Breast epithelium (tissue), 4 donors: ENCODE measurements around the gene GCKR. TPM values are rescaled to one million over a fixed set of nuclear protein-coding genes. Genes with fewer than 3 reads are reported as not detected.
"Not testable (repeated sequence)": the region's sequence is repeated elsewhere in the genome, so short reads cannot be mapped to it uniquely, and the experiment has no call there.

Source experiments
- DNase-seq, 2 donors: peaks; one replicate each; pipeline ENCODE4 v3.0.0-alpha.2; 2019; ENCODE audit warnings: low spot score in 2 of 2
- H3K27ac ChIP-seq, 2 donors: fragments of 200-600 bp; sonication (generic) in 1 of 2; one replicate each; pipeline ENCODE4 v1.5.1; 2016 to 2019; ENCODE audit warnings: mild to moderate bottlenecking in 1 of 2
- H3K27me3 ChIP-seq, 2 donors: fragments of 200-600 bp; sonication (generic) in 1 of 2; one replicate each; pipeline versions ENCODE4 v1.5.1 to v1.6.0; 2017 to 2019; ENCODE audit warnings: control low read depth in 1 of 2, mild to moderate bottlenecking in 1 of 2
- H3K36me3 ChIP-seq: fragments of 200-600 bp; one replicate; pipeline ENCODE4 v1.5.1; 2019
- H3K4me1 ChIP-seq, 2 donors: fragments of 200-600 bp; sonication (generic); one replicate each; pipeline ENCODE4 v1.5.1; 2016 to 2019; ENCODE audit warnings: control low read depth in 1 of 2
- H3K4me3 ChIP-seq, 3 donors: fragments of 200-600 bp; sonication (generic); 1 replicate in 2 of 3; 2 replicates in 1 of 3; pipeline ENCODE4 v1.5.1; 2016 to 2019; ENCODE audit warnings: mild to moderate bottlenecking in 3 of 3, moderate library complexity in 2 of 3
- H3K9me3 ChIP-seq, 2 donors: fragments of 200-600 bp; sonication (generic) in 1 of 2; one replicate each; pipeline ENCODE4 v1.5.1; 2016 to 2019; ENCODE audit warnings: control low read depth in 1 of 2
- CTCF ChIP-seq, 3 donors: fragments of 450-650 bp; IDR thresholded peaks; one replicate each; pipeline ENCODE4 v1.5.1; 2016 to 2017; ENCODE audit warnings: antibody characterized with exemption in 3 of 3, mild to moderate bottlenecking in 3 of 3, moderate library complexity in 3 of 3
- POLR2A ChIP-seq: fragments of 450-650 bp; IDR thresholded peaks from one replicate; pipeline ENCODE4 v1.6.1; 2016; ENCODE audit warnings: antibody characterized with exemption, mild to moderate bottlenecking, moderate library complexity
- POLR2AphosphoS5 ChIP-seq, 3 donors: sonication (generic); formaldehyde crosslinking; IDR thresholded peaks; one replicate each; pipeline ENCODE4 v1.6.1; 2017; ENCODE audit warnings: antibody characterized with exemption in 3 of 3
- intact Hi-C: fragments of 100-400 bp; cut with DNase I; formaldehyde crosslinking; loops from one replicate; pipeline ENCODE4 v1.15.1; 2023; ENCODE audit warnings: low total_unique reads
- total RNA-seq, 3 donors: library from RNA; depleted of rRNA; stranded (reverse); fragments of >200 nt; gene quantifications; one replicate each; pipeline ENCODE4 v1.1.0, GENCODE V29; 2016

Gene GCKR
- total RNA-seq, 3 donors from 2014 or later: 1.8 to 3.9 TPM; not detected in 1

GRCh38 chr2:27537287-27537686, 40.6 kb downstream of the GCKR start:
- intact Hi-C loops: no loop called here
- Histone ChIP-seq H3K27ac (no peak overlapping the region), H3K36me3 (no peaks in the 10 kb centered on the region), H3K9me3 (no peaks in the 10 kb centered on the region), H3K27me3 (no peaks in the 10 kb centered on the region), H3K4me1 (no peaks in the 10 kb centered on the region), H3K4me3 (no peak overlapping the region)
- no peak for DNase-seq
- TF ChIP-seq POLR2AphosphoS5 (IDR thresholded peaks at IDR 0.05) (no peak), POLR2A (no peak), CTCF (IDR thresholded peaks at IDR 0.05) (no peak)

- H3K4me3 ChIP-seq, H3K27ac ChIP-seq, H3K9me3 ChIP-seq, DNase-seq, H3K36me3 ChIP-seq, H3K4me1 ChIP-seq, H3K27me3 ChIP-seq, intact Hi-C loops: not testable (repeated sequence)
Measured at GRCh38 chr2:27538839-27539450, 42.3 kb downstream of the GCKR start.

- H3K27me3 ChIP-seq, DNase-seq, intact Hi-C loops, H3K4me3 ChIP-seq, H3K36me3 ChIP-seq, H3K27ac ChIP-seq, H3K9me3 ChIP-seq, H3K4me1 ChIP-seq: not testable (repeated sequence)
Measured at GRCh38 chr2:27539649-27540048, 43.0 kb downstream of the GCKR start.

- Histone ChIP-seq H3K4me3 (no peak overlapping the region), H3K36me3 (no peaks in the 10 kb centered on the region), H3K27me3 (no peaks in the 10 kb centered on the region), H3K27ac (no peak overlapping the region), H3K4me1 (no peaks in the 10 kb centered on the region), H3K9me3 (no peaks in the 10 kb centered on the region)
- DNase-seq: no peak
- intact Hi-C loops: no loop called here
- TF ChIP-seq POLR2A: no peak
- no peak for TF ChIP-seq POLR2AphosphoS5 (IDR thresholded peaks at IDR 0.05)
- TF ChIP-seq CTCF (IDR thresholded peaks at IDR 0.05): no peak
Measured at GRCh38 chr2:27544143-27544821, 47.6 kb downstream of the GCKR start.

GRCh38 chr2:27545348-27546141, 48.9 kb downstream of the GCKR start:
- Histone ChIP-seq H3K27ac (no peak overlapping the region), H3K4me3 (no peak overlapping the region), H3K36me3 (no peaks in the 10 kb centered on the region), H3K9me3 (no peaks in the 10 kb centered on the region), H3K27me3 (no peaks in the 10 kb centered on the region), H3K4me1 (no peaks in the 10 kb centered on the region)
- TF ChIP-seq CTCF (IDR thresholded peaks at IDR 0.05) (no peak), POLR2AphosphoS5 (IDR thresholded peaks at IDR 0.05) (no peak), POLR2A (no peak)
- DNase-seq: no peak
- intact Hi-C loops: no loop called here

GRCh38 chr2:27549303-27549702, 52.7 kb downstream of the GCKR start:
- intact Hi-C loops: no loop called here
- TF ChIP-seq POLR2A: no peak
- TF ChIP-seq CTCF (IDR thresholded peaks at IDR 0.05): no peak
- no peak for TF ChIP-seq POLR2AphosphoS5 (IDR thresholded peaks at IDR 0.05)
- no peaks in the 10 kb centered on the region for H3K9me3 ChIP-seq

More at GRCh38 chr2:27549303-27549702, 52.7 kb downstream of the GCKR start:
- no peak for DNase-seq
- no peaks in the 10 kb centered on the region for H3K4me1 ChIP-seq
- H3K27me3 ChIP-seq: no peaks in the 10 kb centered on the region
- no peak overlapping the region for H3K4me3 ChIP-seq
- H3K36me3 ChIP-seq: no peaks in the 10 kb centered on the region
- no peak overlapping the region for H3K27ac ChIP-seq
